Measurements from ENCODE around the gene ADCYAP1.

DNA sequence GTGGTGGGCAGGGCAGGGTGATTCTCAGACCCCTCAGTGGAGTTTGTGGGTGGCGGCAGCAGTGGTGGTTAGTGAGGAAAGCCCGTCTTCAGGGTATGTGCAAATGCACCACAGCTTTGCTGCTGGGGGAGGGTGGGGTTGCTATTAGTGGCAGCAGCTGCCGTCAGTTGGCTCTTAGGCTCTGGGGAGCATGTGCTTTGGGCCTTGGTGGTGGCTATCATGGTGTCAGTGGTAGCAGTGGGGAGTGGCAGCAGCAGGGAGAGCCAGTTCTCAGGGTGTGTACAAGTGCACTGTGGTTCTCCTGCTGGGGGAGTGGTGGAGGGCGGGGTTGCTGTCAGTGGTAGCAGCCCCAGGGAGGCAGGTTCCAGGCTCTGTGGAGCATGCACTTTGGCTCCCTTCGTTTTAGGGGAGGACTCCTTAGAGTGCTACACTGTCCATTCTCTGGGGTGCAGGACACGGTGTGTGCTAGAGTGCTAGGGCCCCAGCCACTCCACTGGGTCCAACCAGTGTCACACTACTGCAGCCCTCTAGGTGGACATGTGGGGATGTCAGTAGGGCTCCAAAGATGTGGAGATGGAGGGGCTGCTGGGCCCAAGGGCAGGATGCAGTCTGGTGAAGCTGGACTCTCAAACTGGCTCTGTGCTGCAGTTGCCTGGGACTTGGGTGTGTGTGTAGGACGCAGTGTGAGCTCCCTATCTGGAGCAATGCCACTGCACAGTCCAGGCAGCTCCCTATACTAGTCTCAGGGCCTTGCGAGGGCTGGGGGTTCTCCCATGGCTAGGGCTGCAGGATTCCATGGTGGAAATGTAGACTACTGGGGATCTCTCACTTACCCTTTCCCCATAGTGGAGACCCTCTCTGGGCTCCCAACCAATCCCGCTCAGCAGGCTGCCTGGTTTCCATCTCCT lies 45.3 kb downstream of the ADCYAP1 start:
- no peak for TF ChIP-seq SIN3A (IDR thresholded peaks at IDR 0.05; ENCODE audit: borderline replicate concordance, insufficient read depth, low read length)
- no peak for TF ChIP-seq TAF1 (IDR thresholded peaks at IDR 0.05; ENCODE audit: borderline replicate concordance, insufficient read depth, low read length)
- TF ChIP-seq POLR2AphosphoS5 (IDR thresholded peaks at IDR 0.05; ENCODE audit: low read depth, low read length) = no peak
- TF ChIP-seq, protein P1, sequence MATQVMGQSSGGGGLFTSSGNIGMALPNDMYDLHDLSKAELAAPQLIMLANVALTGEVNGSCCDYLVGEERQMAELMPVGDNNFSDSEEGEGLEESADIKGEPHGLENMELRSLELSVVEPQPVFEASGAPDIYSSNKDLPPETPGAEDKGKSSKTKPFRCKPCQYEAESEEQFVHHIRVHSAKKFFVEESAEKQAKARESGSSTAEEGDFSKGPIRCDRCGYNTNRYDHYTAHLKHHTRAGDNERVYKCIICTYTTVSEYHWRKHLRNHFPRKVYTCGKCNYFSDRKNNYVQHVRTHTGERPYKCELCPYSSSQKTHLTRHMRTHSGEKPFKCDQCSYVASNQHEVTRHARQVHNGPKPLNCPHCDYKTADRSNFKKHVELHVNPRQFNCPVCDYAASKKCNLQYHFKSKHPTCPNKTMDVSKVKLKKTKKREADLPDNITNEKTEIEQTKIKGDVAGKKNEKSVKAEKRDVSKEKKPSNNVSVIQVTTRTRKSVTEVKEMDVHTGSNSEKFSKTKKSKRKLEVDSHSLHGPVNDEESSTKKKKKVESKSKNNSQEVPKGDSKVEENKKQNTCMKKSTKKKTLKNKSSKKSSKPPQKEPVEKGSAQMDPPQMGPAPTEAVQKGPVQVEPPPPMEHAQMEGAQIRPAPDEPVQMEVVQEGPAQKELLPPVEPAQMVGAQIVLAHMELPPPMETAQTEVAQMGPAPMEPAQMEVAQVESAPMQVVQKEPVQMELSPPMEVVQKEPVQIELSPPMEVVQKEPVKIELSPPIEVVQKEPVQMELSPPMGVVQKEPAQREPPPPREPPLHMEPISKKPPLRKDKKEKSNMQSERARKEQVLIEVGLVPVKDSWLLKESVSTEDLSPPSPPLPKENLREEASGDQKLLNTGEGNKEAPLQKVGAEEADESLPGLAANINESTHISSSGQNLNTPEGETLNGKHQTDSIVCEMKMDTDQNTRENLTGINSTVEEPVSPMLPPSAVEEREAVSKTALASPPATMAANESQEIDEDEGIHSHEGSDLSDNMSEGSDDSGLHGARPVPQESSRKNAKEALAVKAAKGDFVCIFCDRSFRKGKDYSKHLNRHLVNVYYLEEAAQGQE (IDR thresholded peaks at IDR 0.05; ENCODE audit: insufficient read depth in 1 of 2, low read depth in 2 of 2, low read length in 2 of 2) = no peak
- TF ChIP-seq FOXP2 (optimal IDR thresholded peaks at IDR 0.05; ENCODE audit: borderline replicate concordance, extremely low read depth, extremely low read length, insufficient read depth) = no peak

Measured in PFSK-1 (cell line).